Dedifferentiated amniotic fluid mesenchymal stem cell (primary cell): ENCODE data around the gene POC1A.
"Not testable (repeated sequence)": the region's sequence is repeated elsewhere in the genome, so short reads cannot be mapped to it uniquely, and the experiment has no call there.

ENCODE experiments used
- DNase-seq: peaks from one replicate; pipeline ENCODE4 v3.0.0-alpha.2; 2016; ENCODE audit errors: extremely low spot score

The POC1A gene

GRCh38 chr3:52046902-52047239 lies 107.4 kb downstream of the POC1A start:
- DNase-seq, result no peak

GRCh38 chr3:52046186-52046901 lies 107.9 kb downstream of the POC1A start:
- DNase-seq, result peak; percentile 93

DNA sequence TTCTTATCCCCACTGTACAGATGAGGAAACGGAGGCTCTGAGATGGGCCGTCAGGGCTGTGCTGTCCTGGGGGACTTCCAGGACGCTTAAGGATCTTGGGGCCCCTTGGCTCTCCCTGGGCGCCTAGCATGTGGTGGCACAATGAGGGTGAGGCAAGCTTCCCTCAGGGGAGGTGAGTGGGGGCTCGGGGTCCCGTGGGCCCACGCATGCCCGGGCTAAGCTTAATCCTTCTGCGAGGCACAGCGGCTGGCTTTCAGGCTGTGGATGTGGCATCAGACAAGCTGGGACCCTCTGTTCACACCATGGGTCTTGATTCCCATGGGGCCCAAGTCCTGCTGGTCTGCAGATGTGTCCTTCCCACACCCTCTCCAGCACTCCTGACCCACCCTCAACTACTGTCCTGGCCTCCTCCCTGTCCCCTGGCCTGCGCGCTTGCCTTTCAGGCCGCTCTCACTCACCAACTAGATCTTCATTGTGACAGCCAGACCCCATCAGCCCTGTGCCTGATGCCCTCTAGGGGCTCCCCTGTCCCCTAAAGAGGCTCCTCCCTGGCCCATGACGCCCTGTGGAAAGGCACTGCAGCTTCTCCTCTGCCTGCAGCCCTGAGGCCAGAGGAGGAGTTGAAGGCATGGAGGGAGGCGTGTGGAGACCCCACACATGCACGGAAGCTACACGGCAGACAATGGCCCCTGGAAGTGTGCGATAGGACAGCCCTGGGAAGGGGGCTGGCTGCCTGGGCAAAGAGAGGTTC lies 109.2 kb downstream of the POC1A start:
- DNase-seq, result no peak

- no peak for DNase-seq
Measured at GRCh38 chr3:52043750-52044149, 110.5 kb downstream of the POC1A start.

DNA sequence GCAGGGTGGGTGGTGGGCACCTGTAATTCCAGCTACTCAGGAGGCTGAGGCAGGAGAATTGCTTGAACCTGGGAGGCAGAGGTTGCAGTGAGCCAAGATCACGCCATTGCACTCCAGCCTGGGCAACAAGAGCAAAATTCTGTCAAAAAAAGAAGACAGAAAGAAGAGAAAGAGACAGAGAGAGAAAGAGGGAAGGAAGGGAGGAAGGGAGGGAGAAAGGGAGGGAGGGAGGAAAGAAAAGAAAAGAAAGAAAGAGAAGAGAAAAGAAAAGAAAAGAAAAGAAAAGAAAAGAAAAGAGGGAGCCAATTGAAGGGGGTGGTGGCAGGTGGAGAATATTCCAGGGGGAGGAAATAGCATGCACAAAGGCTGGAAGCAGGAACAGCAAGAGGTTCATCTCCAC lies 111.2 kb downstream of the POC1A start:
- DNase-seq, result not testable (repeated sequence)

- no peak for DNase-seq
Measured at GRCh38 chr3:52041118-52041731, 113.0 kb downstream of the POC1A start.

- DNase-seq, result no peak
Measured at GRCh38 chr3:52040600-52040999, 113.6 kb downstream of the POC1A start.

DNA sequence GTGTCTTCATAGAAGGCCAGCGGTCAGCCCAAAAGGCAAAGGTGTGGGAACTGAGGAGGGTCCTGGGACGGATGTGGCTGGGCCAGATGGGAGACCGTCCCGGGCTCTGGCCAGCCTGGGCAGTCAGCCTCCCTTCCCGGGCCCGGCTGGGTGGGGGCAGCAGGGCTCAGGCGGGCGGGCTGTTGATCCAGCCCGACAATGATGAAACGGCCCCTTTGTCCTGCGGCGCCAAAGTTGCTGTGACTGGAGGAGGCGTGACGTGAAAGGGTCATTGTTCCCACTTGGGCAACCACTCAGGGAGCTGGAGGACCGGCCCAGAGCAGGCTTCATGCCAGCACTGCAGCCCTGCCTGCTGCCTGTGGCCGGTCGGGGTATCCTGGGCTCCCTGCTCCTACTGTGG lies 114.4 kb downstream of the POC1A start:
- DNase-seq, result no peak

DNA sequence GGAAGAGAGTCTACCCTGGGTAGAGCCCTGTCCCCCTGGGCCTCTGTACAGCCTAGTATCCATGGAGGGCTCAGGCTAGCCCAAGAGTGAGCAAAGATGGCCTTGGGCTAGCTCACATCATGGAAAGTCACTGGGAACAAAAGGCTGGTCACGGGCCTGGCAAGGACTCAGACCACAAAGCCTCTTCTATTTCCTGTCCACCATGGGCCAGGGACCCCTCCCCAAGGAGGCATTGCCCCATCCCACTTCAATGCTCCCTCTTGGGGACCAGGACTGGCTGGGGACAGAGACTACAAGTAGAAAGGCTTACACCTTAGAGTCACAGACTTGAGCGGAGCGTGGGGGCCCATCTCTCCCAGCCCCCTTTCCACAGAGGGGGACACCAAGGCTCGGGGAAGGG lies 114.8 kb downstream of the POC1A start:
- no peak for DNase-seq

GRCh38 chr3:52038227-52038626 lies 116.0 kb downstream of the POC1A start:
- DNase-seq, result no peak

GRCh38 chr3:52037291-52037690 lies 116.9 kb downstream of the POC1A start:
- DNase-seq, result no peak

DNA sequence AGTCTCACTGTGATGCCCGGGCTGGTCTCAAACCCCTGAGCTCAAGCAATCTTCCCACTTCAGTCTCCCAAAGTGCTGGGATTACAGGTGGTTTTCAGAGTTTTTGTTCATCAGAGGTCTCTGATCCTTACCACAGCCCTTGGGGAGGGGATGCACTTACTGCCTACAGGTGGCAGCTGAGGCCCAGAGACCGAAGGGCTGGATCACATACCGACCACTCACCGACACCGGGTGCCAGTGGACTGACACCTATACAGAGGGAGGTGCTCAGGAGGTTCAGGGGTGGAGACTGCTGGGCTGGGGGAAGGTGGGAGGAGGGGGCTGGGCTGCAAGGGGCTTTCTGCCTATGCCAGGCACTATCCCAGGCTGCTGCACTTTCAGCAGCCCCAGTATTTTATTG lies 117.4 kb downstream of the POC1A start:
- DNase-seq, result no peak

DNA sequence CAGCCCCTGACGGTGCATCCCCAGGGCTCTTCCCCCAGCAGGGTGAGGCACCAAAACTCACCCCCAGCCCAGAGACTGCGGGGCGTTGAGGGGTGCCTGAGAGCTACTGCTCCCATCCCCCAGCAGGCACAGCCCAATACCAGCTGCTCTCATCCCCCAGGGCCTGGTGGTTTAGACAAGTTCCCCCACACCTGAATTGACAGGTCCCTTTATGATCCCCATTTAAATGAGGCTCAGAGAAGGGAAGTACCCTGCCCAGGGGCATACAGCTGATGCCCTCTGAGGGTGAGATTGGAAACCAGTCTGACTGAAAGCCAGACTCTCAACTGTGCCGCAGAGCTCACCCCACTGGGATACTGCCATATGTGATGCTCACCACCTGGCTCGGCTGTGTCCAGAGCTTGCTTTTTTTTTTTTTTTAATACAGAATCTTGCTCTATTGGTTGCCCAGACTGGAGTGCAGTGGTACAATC lies 118.0 kb downstream of the POC1A start:
- DNase-seq, result no peak

GRCh38 chr3:52034651-52035050 lies 119.6 kb downstream of the POC1A start:
- DNase-seq, result no peak

GRCh38 chr3:52034212-52034611 lies 120.0 kb downstream of the POC1A start:
- no peak for DNase-seq

- not testable (repeated sequence) for DNase-seq
Measured at GRCh38 chr3:52033748-52034147, 120.5 kb downstream of the POC1A start.

DNA sequence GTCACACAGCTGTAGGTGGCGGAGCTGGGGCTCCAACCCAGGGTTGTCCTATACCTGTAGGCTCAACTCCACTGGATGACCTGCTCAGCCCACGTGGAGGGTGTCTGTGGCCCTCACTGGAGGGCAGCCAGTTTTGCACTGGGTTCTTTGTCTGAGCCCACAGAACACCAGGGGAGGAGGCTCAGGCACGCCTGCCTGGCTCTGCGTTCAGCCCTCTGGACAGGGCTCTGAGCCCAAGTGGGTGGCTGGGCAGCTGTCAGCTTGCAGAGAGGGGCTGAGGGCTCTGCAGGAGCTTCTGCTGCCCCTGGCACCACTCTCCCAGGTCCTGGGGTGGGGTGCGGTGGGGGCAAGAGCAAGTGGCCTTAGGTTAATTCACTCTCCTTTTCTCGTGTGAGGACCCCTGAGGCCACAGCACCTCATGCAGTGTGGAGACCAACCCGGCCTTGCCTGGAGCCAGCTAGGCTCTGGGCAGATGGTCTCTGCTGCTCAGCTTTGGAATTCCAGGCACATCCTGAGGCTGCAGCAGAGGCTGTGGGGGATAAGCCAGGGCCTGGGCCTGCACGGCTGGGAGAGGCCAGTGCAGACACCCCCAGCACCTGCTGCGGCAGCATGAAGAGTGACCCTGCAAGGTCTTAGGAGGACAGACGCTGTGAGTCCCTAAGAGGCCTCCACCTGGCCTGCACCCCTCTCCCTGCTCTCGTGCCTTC lies 121.4 kb downstream of the POC1A start:
- no peak for DNase-seq

GRCh38 chr3:52031896-52032295 lies 122.3 kb downstream of the POC1A start:
- no peak for DNase-seq

DNA sequence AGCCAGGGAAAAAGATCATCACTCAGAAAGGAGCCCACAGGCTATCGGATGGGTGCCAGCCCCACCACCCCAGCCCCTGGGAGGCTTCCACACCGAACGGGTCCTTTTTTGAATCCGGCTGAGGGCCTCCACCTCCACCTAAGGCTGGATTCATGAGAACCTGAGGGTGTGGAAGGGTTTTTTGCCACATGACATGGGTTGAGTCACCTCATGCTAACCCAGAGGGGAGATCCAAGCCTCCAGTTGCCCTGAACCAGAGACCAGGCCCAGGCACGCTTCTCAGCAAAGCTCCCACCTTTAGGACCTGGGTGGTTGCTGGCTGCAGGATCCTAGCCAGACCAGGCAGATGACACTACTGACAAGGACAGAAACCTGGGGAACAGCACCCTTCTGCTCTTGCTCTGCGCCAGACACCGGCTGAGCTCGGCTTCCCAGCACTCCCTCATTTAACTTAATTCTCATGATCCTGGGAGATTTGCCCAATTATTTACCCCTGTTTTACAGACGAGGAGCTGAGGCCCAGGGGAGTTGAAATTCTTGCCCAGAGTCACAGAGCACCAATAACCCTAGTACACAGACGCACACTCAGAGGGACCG lies 123.4 kb downstream of the POC1A start:
- no peak for DNase-seq

- DNase-seq, result no peak
Measured at GRCh38 chr3:52029535-52029934, 124.7 kb downstream of the POC1A start.

DNA sequence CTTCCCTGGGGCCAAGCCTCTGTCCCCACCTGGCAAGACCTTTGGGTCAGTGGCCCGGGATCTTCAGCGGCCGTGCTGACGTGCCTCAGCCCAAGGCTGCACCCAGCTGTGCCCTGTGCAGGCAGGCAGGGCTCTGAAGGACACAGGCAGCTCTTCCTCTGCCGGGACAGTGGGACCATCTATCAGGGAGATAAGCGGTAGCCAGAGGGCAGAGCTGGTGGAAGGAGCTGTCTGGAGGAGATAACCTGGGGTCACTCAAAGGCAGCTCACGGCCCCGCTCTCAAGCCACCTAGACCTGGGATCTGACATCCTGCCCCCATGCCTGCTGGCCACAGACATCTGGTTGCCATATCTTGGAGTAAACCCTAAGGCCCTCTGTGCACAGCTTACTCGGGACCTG lies 125.2 kb downstream of the POC1A start:
- no peak for DNase-seq

- DNase-seq, result no peak
Measured at GRCh38 chr3:52028572-52028971, 125.7 kb downstream of the POC1A start.
